HG03565 (cell line): ENCODE results near the gene TNFAIP2.

Experiments
- ATAC-seq: cut with Tn5 transposase; IDR thresholded peaks from one replicate; pipeline ENCODE4 v1.9.1; 2021; ENCODE audit warnings: mild to moderate bottlenecking, moderate library complexity; ENCODE audit not compliant: unreplicated experiment

Gene TNFAIP2

DNA sequence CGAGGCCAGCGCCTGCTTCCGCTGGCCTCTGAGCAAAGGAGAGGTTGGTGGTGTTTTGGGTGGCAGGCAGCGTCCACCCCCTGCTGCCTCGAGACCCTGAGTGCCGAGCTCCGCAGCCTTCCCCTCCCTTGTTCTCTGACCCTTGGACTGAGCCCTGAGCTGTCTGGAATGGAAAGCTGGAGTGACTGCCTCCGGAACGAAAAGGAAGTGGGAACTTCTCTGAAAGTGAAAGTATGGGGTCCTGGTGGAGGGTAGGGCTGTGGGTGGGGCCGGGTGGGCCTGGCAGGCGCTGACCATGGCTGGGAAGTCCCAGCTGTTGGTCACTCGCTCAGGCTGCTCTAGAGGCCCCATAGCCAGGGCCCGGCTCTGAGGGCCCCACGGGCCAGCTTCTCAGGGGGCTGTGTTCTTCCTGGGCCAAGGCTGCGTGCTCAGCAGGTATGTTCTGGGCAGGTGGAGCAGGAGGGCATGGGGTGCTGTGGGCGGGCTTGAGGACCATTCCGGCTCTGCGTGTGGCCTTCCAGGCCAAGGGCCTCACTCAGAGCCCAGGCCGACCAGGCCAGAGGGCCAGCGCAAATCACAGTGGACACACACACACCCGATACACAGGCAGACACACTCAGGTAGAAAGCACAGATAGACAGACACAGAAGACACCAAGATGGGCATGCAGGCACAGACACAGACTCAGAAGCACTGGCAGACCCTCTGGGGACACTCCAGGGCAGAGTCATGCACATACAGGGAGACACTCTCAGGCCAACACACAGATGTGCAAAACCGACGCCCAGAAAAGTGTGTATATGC, 28.7 kb upstream of the TNFAIP2 start, which contains the start of gene EXOC3L4:
Gene EXOC3L4 (plus strand): TSS at position 320 of the 804 bp plus-strand sequence. CDS start 5,495 bp downstream, outside the sequence.
- ATAC-seq: no peak

DNA sequence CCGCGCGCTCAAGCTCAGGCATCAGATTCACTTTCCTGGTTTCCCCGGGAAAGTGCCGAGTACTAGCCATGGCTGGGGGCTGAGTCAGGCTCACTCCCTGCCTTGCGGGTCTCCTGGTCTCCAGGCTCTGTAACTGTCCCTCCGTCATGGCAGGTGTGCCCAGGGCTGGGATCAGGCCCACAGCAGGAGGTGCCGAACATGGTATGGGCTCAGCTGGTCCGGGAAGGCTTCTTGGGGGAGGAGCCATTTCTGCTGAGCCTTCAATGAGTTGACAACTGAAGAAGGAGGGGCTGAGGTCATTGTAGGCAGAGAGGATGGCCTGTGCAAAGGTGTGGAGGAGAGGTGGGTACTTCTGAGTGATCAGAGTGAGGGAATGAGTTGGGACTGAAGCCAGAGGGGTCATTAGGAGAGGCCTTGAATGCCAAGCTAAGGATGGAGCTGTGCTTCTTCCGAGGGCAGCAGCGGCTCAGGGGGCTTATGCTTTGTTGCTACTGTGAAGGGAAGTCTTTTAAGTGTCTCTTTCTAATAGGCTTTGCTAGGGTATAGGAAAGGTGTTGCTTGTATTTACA, 28.0 kb upstream of the TNFAIP2 start:
- ATAC-seq: no peak

DNA sequence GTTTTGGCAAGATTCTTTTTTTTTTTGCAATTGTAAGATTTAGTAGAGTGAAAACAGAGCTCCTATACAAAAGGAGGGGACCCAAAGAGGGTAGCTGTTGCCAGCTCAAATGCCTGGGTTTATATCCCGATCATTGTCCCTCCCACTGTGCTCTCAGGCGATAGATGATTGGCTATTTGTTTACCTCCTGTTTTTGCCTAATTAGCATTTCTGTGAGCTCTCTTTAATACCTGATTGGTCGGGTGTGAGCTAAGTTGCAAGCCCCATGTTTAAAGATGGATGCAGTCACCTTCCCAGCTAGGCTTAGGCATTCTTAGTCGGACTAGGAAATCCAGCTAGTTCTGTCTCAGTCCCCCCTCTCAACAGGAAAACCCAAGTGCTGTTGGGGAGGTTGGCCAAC, 26.9 kb upstream of the TNFAIP2 start:
- no peak for ATAC-seq

DNA sequence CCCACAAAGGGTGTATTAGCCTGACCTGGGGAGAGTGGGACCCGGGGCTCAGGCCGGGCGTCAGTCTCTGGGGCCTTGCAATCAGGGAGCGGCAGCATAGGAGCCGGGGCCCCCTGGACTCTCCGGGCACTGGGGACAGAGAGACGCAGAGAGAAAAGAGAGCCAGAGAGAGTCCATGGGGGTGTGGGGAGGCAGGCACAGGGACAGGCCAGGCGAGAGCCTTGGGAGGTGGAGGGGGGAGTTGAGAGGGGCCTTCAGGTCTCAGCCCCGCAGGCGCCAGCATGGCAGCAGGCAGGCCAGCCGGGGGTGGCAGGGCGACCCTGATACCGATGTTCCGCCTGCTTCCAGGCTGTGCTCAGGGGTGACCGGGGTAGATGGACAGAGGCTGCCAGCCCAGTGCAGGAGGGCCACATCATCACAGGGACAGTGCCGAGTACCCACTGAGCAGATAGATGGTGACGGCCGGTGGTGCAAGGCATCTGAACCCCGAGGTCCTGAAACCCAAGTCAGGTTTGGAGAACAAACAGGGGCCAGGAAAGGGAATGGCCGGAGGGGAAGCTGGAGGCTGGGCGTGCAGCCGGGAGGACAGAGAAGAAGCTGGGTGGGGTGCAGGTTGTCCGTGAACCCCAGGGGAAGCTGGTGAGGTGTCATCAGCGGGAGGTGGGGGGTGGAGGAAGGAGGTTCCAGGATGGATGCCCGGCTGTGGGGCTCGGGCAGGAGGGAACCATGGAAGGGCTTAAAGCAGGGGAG, 25.8 kb upstream of the TNFAIP2 start:
- ATAC-seq: no peak

DNA sequence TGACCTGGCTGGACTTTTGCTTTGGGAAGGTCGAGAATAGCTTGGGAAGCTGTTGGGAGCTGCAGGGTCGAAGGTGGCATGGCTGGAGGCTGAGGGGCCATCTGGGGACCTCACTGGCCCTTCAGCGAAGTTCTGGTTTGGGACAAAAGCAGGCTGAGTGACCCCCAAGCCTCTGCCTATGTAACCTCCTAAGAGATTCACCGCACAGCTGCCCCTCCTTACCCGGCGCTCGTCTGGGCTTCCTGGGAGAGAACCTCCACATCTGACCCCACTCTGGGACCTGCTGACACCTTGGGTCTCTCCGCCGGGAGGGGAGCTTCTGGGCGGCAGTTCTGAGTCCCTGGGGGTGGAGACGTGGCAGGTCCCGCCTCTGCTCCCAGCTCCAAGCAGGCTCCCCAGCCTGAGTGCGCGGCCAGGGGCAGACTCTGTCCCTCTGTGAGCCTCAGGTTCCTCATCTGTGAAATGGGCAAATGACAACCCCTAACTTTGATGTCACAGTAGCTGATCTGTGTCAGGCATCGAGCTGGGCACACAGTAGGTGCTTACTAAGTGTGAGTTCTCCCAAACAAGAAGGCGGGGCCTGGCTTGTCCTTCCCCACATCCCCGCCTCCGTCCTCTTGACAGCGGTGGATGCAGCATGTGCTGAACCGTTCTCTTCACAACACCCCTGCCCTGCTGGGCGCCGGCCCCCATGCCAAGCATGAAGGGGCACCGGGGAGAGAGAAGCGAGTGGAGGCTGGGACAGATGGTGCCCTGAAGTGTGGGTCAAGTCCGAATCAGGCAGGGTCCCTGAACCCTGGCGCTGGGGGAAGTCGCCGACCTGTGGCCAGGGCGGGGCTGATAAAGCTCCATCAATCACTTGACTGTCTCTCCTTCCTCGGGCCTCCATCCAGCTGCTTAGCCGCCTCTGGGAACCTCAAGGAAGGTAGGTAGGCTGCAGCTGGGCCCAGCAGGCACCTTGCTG, 25.0 kb upstream of the TNFAIP2 start:
- ATAC-seq: no peak

DNA sequence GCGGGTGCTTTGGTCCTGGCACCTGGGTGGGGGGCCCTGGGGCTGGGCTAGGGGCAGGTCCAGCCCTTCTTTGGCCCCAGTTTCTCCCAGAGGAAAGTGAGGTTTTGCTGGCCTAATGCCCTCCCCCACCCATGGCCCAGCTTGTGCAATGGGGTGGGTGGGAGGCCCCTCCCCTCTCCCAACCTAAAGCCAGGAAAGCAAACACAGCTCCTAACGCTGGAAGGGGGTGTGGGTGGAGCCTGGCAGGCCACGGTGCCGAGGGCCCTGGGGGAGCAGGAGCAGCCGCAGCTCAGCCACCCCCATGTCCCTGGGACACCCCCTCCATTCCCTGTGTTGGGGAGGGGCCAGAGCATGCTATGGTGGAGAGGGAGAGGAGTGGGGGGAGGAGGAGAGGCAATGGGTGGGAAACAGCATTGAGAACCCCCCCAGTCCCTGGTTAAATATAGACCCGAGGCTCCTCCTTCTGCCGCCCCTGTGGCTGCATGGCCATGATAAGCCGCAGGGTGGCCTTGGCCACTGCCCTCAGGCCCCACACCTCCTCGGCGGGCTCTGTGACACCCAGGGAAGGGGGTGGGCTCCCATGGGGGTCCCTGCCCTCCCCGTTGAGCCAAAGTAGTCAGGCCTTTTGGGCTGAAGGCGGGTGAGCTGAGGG, 24.1 kb upstream of the TNFAIP2 start:
- ATAC-seq: no peak

DNA sequence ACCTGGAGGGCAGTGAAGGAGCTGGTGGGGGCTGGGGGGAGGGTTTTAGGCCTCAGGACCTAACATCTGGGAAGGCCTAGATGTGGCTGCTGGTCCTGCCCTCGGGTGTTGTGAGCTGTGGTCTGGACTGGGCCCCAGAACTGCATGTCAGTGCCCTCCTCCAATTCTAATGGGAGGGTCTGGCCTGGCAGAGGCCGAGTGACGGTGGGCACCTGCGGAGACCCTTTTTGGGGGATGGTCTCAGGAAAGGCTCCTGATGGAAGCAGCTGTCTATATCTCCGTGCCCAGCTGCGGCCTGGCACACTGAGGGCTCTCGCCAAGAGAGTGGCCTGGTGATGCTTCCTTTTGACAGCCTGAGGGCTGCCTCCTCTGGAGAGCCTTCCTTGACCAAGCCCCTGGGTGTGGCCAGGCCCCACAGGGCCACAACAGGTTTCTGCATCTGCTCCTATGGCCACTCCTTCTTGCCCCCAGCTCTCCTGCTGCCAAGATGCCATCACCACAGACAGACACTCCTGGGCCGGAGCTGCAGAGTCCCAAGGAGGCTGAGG, 23.5 kb upstream of the TNFAIP2 start:
- no peak for ATAC-seq

DNA sequence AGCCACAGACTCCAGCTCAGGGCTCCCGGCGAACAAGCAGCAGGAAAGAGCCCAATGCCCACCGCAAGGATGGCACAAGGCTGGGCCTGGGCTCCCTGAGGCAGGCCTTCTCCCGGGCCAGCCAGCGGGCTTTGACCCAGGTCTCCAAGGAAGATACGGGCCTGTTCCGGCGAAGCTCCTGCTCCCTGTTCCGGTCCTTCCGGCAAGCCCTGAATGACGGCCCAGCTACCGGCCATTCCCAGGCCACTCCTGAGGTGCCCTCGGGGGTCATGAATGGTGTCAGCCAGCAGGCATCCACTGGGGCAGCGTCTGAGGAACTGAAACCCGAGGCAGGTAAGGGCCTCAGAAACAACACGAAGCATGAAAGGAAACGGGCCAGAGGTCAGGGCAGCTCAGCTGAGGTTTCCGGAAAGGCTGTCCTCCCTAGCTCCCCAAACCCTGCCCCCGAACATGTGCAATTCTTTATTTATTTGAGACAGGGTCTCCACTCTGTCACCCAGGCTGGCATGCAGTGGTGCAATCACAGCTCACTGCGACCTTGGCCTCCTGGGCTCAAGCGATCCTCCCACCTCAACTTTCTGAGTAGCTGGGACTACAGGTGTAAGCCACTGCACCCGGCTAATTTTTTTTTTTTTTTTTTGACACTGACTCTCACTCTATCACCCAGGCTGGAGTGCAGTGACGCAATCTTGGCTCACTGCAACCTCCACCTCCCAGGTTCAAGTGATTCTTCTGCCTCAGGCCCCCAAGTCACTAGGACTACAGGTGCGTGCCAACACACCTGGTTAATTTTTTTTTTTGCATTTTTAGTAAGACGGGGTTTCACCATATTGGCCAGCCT, 22.8 kb upstream of the TNFAIP2 start:
- no peak for ATAC-seq

DNA sequence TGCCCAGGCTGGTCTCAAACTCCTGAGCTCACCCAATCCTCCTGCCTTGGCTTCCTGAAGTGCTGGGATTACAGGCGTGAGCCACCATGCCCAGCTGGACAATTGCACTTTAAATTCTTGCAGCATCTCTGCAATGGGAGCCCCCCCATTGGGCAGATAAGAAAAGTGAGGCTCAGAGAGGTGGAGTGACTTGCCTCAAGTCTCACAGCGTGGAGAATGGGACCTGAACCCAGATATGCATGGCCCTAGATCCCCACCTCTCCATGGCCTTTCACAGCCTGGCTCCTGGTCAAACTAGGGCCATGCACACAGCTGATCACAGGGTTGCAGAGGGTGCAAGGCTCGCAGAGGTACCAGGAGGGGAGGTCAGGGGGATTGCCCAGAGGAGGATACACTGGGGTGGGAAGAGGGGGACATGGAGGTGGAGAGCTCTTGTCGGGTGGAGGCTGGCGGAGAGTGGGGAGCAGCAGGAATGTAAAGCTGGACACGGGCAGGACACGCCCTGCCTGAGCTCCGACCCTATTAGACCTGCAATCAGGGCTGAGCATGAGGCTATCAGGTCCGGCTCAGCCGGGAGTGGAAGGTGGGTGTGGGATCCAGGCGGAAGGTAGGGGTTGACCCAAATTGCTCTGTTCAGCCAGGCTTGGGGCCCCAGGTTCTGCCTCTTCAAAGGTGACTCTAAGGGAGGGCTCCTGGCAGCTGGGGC, 21.9 kb upstream of the TNFAIP2 start:
- no peak for ATAC-seq

DNA sequence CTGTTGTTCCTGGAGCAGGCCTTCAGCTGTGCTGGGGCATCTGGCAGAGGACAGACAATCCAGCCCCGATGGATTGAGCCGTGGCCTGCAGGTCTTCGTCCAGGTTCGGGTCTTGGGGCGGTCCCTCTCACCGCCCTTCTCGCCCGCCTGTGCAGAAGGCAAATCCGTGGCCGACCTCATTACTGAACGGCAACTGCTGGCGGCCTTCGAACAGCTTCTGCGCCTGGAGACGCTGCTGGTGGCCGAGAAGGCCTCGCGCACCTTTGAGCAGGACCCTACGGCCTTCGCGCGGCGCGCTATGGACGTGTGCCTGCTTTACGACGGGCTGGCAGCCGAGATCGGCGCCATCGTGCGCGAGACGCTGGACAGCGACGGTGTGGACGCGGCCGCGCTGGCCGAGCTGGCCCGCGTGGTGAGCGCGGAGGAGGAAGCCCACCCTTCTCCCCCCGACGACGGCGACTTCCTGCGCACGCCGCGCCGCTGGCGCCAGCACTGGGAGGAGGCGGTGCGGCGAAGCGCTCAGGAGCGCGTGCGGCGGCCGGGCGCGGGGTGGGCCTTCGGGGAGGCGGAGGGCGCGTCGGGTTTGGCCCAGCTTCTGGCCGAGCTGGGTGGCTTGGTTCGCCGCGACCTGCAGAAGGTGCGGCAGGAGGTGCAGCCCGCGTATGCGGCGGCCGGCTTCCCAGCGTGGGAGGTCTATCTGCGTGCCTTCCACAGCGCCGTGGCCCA, 21.1 kb upstream of the TNFAIP2 start:
- no peak for ATAC-seq

DNA sequence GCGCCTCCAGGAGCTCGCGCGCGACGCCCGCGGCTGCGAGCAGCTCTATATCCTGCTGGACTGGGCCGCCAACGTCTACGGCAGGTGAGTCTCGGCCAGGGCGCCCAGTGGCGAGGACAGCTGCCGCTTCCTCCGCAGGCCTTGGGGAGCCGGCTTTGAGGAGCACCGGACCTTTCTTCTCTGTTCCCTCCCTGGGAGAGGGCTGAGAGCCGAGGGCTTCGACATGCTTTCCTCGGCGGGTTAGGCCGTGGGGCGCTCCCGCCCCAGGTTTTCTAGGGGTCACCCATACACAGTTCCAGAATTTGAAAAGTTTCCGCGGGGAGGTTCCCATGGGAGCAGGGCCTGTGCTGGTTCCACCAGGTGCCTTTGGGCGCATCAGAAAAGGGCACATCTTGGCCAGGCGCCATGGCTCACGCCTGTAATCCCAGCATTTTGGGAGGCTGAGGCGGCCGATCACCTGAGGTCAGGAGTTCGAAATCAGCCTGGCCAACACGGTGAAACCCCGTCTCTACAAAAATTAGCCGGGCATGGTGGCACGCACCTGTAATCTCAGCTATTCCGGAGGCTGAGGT, 20.5 kb upstream of the TNFAIP2 start:
- no peak for ATAC-seq

DNA sequence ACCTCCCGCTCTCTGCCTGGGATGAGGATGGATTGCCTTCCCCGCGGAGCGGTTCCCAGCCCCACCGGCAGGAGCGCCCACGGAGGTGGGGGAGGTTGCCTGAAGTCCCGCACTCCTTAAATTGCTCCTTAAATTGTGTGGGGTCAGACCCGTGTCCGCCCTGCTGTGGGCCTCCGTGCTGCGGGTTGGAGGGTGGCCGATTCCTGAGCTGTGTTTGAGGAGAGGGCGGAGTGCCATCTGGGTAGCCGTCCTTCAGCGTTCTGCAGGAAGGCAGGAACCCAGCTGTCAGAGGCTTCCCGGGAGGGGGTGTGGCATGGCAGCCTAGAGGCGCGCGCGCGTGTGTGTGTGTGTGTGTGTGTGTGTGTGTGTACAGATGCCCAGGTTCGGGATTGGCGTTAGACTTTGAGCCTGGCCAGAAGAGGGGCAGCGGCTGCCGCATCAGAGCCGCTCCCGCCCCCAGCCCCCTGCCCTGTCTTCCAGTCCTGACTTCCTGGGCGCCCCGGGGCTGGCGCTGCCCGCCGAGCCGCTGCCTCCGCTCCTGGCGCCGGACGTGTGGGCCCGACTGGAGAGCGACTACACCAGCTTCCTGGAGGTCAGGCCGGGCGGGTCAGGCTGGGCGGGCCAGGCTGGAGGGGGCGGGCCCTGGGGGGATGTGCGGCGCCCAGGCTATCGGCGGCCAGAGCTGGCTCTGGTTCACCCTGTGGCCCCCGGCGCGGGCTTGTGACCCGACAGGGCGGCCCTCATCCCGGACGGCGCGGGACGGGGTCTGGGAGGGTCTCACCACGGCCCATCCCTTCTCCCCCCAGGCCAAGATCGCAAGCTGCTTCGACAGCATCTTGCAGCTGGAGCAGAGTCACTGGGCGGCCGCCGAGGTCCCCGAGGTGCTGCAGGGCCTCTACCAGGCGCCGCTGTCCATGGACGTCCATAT, 19.5 kb upstream of the TNFAIP2 start:
- no peak for ATAC-seq

DNA sequence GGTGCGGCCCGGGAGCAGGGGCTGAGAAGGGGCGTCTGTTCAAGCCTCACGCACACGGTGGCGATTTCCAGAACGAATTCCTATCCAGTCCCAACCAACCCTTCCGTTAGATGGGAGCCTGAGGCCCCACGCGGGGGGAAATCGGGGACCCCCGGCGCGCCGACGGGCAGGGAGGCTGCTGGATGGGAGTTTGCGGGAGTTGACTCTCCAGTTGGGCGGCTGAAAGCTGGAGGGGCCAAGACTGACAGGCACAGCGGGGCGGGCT, 18.9 kb upstream of the TNFAIP2 start:
- no peak for ATAC-seq

DNA sequence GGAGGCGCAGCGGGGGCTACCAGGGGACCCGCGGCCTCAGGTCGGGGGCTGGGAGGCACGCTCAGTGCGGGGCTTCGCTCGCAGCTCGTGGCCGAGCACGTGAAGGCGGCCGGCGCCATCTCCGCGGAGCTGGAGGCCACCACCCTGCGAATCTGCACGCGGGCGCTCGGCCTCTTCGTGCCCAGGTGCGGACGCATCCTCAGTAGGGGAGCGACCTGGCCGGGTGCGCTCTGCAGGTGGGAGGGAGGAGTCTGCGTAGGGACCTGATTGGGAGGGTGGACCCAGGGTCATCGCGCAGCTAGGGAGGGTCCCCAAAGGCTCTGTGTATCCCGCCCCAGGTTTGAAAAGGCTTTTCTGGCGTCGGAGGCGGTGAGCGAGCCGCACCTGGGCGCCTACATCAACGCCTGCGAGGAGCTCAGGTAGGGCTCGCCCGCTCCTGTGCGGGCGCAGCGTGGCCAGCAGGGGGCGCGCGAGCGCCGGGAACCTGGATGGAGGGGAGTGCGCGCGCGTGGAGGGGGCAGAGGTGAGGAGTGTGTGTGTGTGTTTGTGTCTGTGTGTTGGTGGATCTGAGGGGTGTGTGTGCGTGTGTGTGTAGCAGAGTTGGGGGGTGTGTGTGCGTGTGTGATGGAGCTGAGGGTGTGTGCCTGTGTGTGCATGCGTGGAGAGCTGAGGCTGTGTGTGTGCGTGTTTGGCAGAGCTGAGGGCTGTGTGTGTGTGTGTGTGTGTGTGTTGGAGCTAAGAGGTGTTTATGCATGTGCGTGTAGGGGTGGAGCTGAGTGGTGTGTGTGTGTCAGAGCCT, 18.4 kb upstream of the TNFAIP2 start:
- ATAC-seq: no peak

DNA sequence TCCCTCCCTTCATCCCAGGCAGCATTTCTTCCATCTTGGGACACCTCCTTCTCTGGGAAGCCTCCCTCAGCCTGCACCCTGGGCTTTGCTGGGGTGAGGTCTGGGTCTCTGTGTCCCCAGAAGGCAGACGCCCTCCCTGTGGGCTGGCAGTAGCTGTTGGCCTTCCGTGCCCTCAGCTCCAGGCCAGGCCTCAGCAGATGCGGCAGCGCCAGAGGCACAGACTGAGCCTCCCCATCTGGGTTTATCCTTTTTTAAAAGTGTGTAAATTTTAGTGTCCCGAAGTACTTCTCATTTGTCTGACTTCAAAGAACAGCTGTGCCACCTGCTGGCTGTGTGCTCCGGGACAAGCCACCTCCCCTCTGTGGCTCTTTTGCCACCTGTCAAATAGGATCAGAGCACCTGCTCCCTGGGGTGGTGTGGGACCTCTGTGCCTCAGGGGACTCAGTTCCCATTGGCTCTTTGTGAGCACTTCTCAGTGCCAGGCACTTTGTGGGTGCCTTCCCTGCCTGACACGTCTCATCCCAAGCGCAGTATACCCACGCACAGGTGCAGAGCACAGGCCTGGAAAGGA, 17.6 kb upstream of the TNFAIP2 start:
- ATAC-seq: no peak
